Coronary artery (tissue), 2 donors: Measurements from ENCODE around the gene MAP3K5.

Experiments used
- DNase-seq: peaks from one replicate; pipeline ENCODE4 v3.0.0-alpha.2; 2017; ENCODE audit warnings: low spot score
- H3K27ac ChIP-seq, 2 donors: fragments of 200-600 bp; sonication (generic); one replicate each; pipeline ENCODE4 v1.5.1; 2016 to 2019
- H3K4me3 ChIP-seq: fragments of 200-600 bp; sonication (generic); 2 replicates; pipeline ENCODE4 v1.5.1; 2016; ENCODE audit warnings: mild to moderate bottlenecking, moderate library complexity
- CTCF ChIP-seq: fragments of 200-600 bp; sonication (generic); IDR thresholded peaks from one replicate; pipeline ENCODE4 v1.5.1; 2019; ENCODE audit warnings: antibody characterized with exemption

Gene MAP3K5

GRCh38 chr6:136749359-136749997 is 42.8 kb downstream of the MAP3K5 start:
- peak overlapping the region in 1 of 2 donors; percentile 53 for H3K27ac ChIP-seq
- no peak overlapping the region for H3K4me3 ChIP-seq
- TF ChIP-seq CTCF = no peak
- DNase-seq = no peak

GRCh38 chr6:136747507-136747906 is 44.8 kb downstream of the MAP3K5 start:
- no peak for TF ChIP-seq CTCF
- Histone ChIP-seq H3K27ac (no peak overlapping the region), H3K4me3 (no peak overlapping the region)
- DNase-seq = no peak

GRCh38 chr6:136745300-136745699 is 47.0 kb downstream of the MAP3K5 start:
- DNase-seq = no peak
- peak overlapping the region; percentile 33 to 34 for H3K27ac ChIP-seq
- peak overlapping the region; percentile 25 for H3K4me3 ChIP-seq
- no peak for TF ChIP-seq CTCF

GRCh38 chr6:136744889-136745288 is 47.4 kb downstream of the MAP3K5 start:
- Histone ChIP-seq H3K27ac (peak overlapping the region; percentile 34 to 39), H3K4me3 (peak overlapping the region; percentile 25)
- TF ChIP-seq CTCF = no peak
- DNase-seq = no peak

GRCh38 chr6:136742125-136742524 is 50.2 kb downstream of the MAP3K5 start:
- no peak for TF ChIP-seq CTCF
- DNase-seq = no peak
- Histone ChIP-seq H3K27ac (no peak overlapping the region), H3K4me3 (no peak overlapping the region)

- peak overlapping the region; percentile 65 to 77 for H3K27ac ChIP-seq
- H3K4me3 ChIP-seq = peak overlapping the region; percentile 5
- TF ChIP-seq CTCF = no peak
- DNase-seq = no peak
Measured at GRCh38 chr6:136740050-136740974, 52.0 kb downstream of the MAP3K5 start.
